H1 (cell line): ENCODE measurements around the gene LYZL4. TPM values are rescaled to one million over a fixed set of nuclear protein-coding genes. Genes with fewer than 3 reads are reported as not detected.

Source experiments
- CTCF ChIA-PET: fragments of 300-600 bp; sonication (Branson Sonifier 250); formaldehyde crosslinking; loops from one replicate; lab custom pipeline; 2021; ENCODE audit not compliant: partially characterized antibody; lab: Charles Lee
- POLR2A ChIA-PET: fragments of 300-600 bp; sonication (Branson Sonifier 250); formaldehyde crosslinking; loops from one replicate; lab custom pipeline; 2021; ENCODE audit warnings: inconsistent platforms; ENCODE audit not compliant: partially characterized antibody; lab: Charles Lee
- DNase-seq, 2 experiments: peaks; one replicate each; pipeline versions ENCODE4 v3.0.0 to v3.0.0-alpha.2; 2010 to 2022; ENCODE audit warnings: low spot score in 2 of 2, low read depth in 1 of 2, mixed read lengths in 1 of 2
- FAIRE-seq: peaks from 2 replicates; lab custom pipeline; 2011; peaks lifted over from hg19 to GRCh38; lab: Jason Lieb, UNC
- H2AFZ ChIP-seq: 2 replicates; pipeline ENCODE4 v1.8.1; 2012; ENCODE audit warnings: low read length, inconsistent platforms
- H2AK5ac ChIP-seq: 2 replicates; pipeline ENCODE4 v1.6.1; 2013; ENCODE audit warnings: low read depth, low read length
- H2BK120ac ChIP-seq: replicated peaks from 2 replicates; pipeline ENCODE3; 2013; ENCODE audit warnings: low read depth, low read length, inconsistent platforms
- H2BK12ac ChIP-seq: 2 replicates; pipeline ENCODE4 v1.6.1; 2013; ENCODE audit warnings: low read depth, low read length
- H2BK15ac ChIP-seq: 2 replicates; pipeline ENCODE4 v1.6.1; 2013; ENCODE audit warnings: low read length
- H2BK20ac ChIP-seq: 2 replicates; pipeline ENCODE4 v1.6.1; 2013; ENCODE audit warnings: low read length
- H2BK5ac ChIP-seq: 2 replicates; pipeline ENCODE4 v1.6.1; 2013; ENCODE audit warnings: low read depth, low read length
- H3K14ac ChIP-seq: 2 replicates; pipeline ENCODE4 v1.6.1; 2013; ENCODE audit warnings: inconsistent platforms; ENCODE audit not compliant: insufficient read length
- H3K18ac ChIP-seq: 2 replicates; pipeline ENCODE4 v1.6.1; 2013; ENCODE audit warnings: low read length; ENCODE audit errors: extremely low read depth
- H3K23ac ChIP-seq: 2 replicates; pipeline ENCODE4 v1.6.1; 2013; ENCODE audit warnings: inconsistent platforms; ENCODE audit not compliant: insufficient read length
- H3K23me2 ChIP-seq: 2 replicates; pipeline ENCODE4 v1.6.1; 2013; ENCODE audit warnings: low read depth, low read length
- H3K27ac ChIP-seq: 2 replicates; pipeline ENCODE4 v1.6.1; 2011; ENCODE audit warnings: low read depth, low read length, inconsistent platforms
- H3K27me3 ChIP-seq, 4 experiments: replicated peaks in 1 of 4; 1 replicate in 1 of 4; 2 replicates in 3 of 4; pipeline versions ENCODE4 v1.6.1 to v1.8.1; 2011 to 2013; ENCODE audit warnings: low read length in 3 of 4, mild to moderate bottlenecking in 3 of 4, inconsistent platforms in 2 of 4, mixed read lengths in 2 of 4, moderate library complexity in 1 of 4; ENCODE audit not compliant: control insufficient read depth in 3 of 4, insufficient read depth in 3 of 4; ENCODE audit errors: extremely low read depth in 1 of 4
- H3K36me3 ChIP-seq, 4 experiments: 2 replicates each; pipeline versions ENCODE4 v1.6.1 to v1.8.1; 2011 to 2013; ENCODE audit warnings: mild to moderate bottlenecking in 4 of 4, low read length in 3 of 4, moderate library complexity in 2 of 4, control low read depth in 1 of 4, inconsistent platforms in 1 of 4; ENCODE audit not compliant: insufficient read depth in 4 of 4, control insufficient read depth in 2 of 4
- H3K4ac ChIP-seq: replicated peaks from 2 replicates; pipeline ENCODE3; 2013; ENCODE audit warnings: low read length, low read depth, mixed read lengths, inconsistent platforms; ENCODE audit not compliant: insufficient read length
- H3K4me1 ChIP-seq, 4 experiments: replicated peaks in 1 of 4; 1 replicate in 1 of 4; 2 replicates in 3 of 4; pipeline versions ENCODE4 v1.6.1 to v1.8.1; 2011 to 2013; ENCODE audit warnings: low read length in 3 of 4, inconsistent platforms in 2 of 4, mixed read lengths in 1 of 4; ENCODE audit not compliant: insufficient read depth in 4 of 4, control insufficient read depth in 3 of 4
- H3K4me2 ChIP-seq, 2 experiments: 2 replicates each; pipeline versions ENCODE4 v1.6.1 to v1.8.1; 2011 to 2013; ENCODE audit warnings: low read depth in 2 of 2, low read length in 2 of 2, control low read depth in 1 of 2, inconsistent platforms in 1 of 2, mild to moderate bottlenecking in 1 of 2; ENCODE audit not compliant: insufficient read depth in 1 of 2
- H3K4me3 ChIP-seq, 4 experiments: fragments of 200-600, 300-600 bp in 1 of 4; sonication (generic), shearing (Covaris generic), sonication (Bioruptor Twin) in 1 of 4; 2 replicates each; pipeline versions ENCODE4 v1.5.1 to v1.8.1; 2011 to 2016; ENCODE audit warnings: low read length in 4 of 4, low read depth in 3 of 4, control low read depth in 2 of 4, inconsistent platforms in 2 of 4, mild to moderate bottlenecking in 2 of 4, mixed read lengths in 1 of 4, moderate library complexity in 1 of 4; ENCODE audit not compliant: insufficient read depth in 2 of 4; ENCODE audit errors: extremely low read depth in 1 of 4
- H3K56ac ChIP-seq: replicated peaks from 2 replicates; pipeline ENCODE3; 2013; ENCODE audit warnings: low read depth, mild to moderate bottlenecking, mixed read lengths, low read length, inconsistent platforms; ENCODE audit not compliant: insufficient read length
- H3K79me1 ChIP-seq: 2 replicates; pipeline ENCODE4 v1.6.1; 2013; ENCODE audit warnings: low read depth, low read length, control low read depth
- H3K79me2 ChIP-seq, 2 experiments: 2 replicates each; pipeline versions ENCODE4 v1.6.1 to v1.8.1; 2012 to 2013; ENCODE audit warnings: low read length in 2 of 2, mild to moderate bottlenecking in 2 of 2, inconsistent platforms in 1 of 2; ENCODE audit not compliant: insufficient read depth in 2 of 2, control insufficient read depth in 1 of 2
- H3K9ac ChIP-seq, 4 experiments: replicated peaks in 1 of 4; 1 replicate in 1 of 4; 2 replicates in 3 of 4; pipeline versions ENCODE4 v1.6.1 to v1.8.1; 2011 to 2013; ENCODE audit warnings: low read depth in 3 of 4, low read length in 3 of 4, control low read depth in 2 of 4, mild to moderate bottlenecking in 2 of 4, moderate library complexity in 2 of 4, inconsistent platforms in 1 of 4; ENCODE audit errors: extremely low read depth in 1 of 4
- H3K9me3 ChIP-seq, 2 experiments: 2 replicates each; pipeline versions ENCODE4 v1.6.1 to v1.8.1; 2012 to 2013; ENCODE audit warnings: mild to moderate bottlenecking in 2 of 2, moderate library complexity in 2 of 2, control low read depth in 1 of 2, inconsistent platforms in 1 of 2, low read depth in 1 of 2, low read length in 1 of 2, mixed read lengths in 1 of 2; ENCODE audit not compliant: insufficient read depth in 2 of 2
- H4K20me1 ChIP-seq, 2 experiments: replicated peaks in 1 of 2; 2 replicates each; pipeline versions ENCODE3 to v1.8.1; 2011 to 2013; ENCODE audit warnings: inconsistent platforms in 2 of 2, low read length in 2 of 2, mild to moderate bottlenecking in 1 of 2; ENCODE audit not compliant: insufficient read depth in 2 of 2, control insufficient read depth in 1 of 2
- H4K5ac ChIP-seq: 2 replicates; pipeline ENCODE4 v1.6.1; 2013; ENCODE audit warnings: low read length, low read depth, mixed read lengths, inconsistent platforms; ENCODE audit not compliant: insufficient read length
- H4K8ac ChIP-seq: 2 replicates; pipeline ENCODE4 v1.8.0; 2013; ENCODE audit warnings: mild to moderate bottlenecking, moderate library complexity, low read length, inconsistent platforms; ENCODE audit not compliant: insufficient read depth; ENCODE audit errors: extremely low read depth
- H4K91ac ChIP-seq: replicated peaks from 2 replicates; pipeline ENCODE3; 2013; ENCODE audit warnings: low read length, mixed read lengths, inconsistent platforms; ENCODE audit not compliant: insufficient read length
- ASH2L ChIP-seq: fragments of 200-600, 300-600 bp; sonication (generic); IDR thresholded peaks from one replicate; pipeline ENCODE4 v1.7.1; 2017; ENCODE audit warnings: low read length
- BCL11A ChIP-seq, 2 experiments: IDR thresholded peaks; one replicate each; pipeline ENCODE4 v1.6.1; 2011; ENCODE audit warnings: low read depth in 2 of 2, low read length in 2 of 2, mild to moderate bottlenecking in 2 of 2
- CBX8 ChIP-seq: fragments of 300-800, 300-1000 bp; sonication (generic); IDR thresholded peaks from 2 replicates; pipeline ENCODE4 v1.7.1; 2016; ENCODE audit warnings: low read depth, low read length, borderline replicate concordance
- CHD1 ChIP-seq: IDR thresholded peaks from 2 replicates; pipeline ENCODE4 v1.6.1; 2012; ENCODE audit warnings: low read depth, low read length, improper control_type of control experiment
- EGR1 ChIP-seq: IDR thresholded peaks from 2 replicates; pipeline ENCODE4 v1.6.1; 2011; ENCODE audit warnings: low read depth, low read length, borderline replicate concordance
- GTF2F1 ChIP-seq: IDR thresholded peaks from 2 replicates; pipeline ENCODE4 v1.6.1; 2012; ENCODE audit warnings: low read depth, low read length, improper control_type of control experiment, borderline replicate concordance
- KDM5A ChIP-seq: fragments of 200-600 bp; IDR thresholded peaks from 2 replicates; pipeline ENCODE4 v1.7.1; 2012; ENCODE audit warnings: mild to moderate bottlenecking, low read length, inconsistent platforms, mixed read lengths
- NANOG ChIP-seq: IDR thresholded peaks from 2 replicates; pipeline ENCODE4 v1.6.1; 2011; ENCODE audit warnings: low read length, low read depth, mild to moderate bottlenecking, inconsistent platforms; ENCODE audit not compliant: insufficient read depth, poor library complexity, severe bottlenecking
- PHF8 ChIP-seq: fragments of 200-600 bp; sonication (generic); conservative IDR thresholded peaks from 2 replicates; pipeline ENCODE4 v1.7.1; 2012; ENCODE audit warnings: low read depth, mild to moderate bottlenecking, inconsistent platforms, low read length, moderate library complexity
- POU5F1 ChIP-seq: IDR thresholded peaks from 2 replicates; pipeline ENCODE4 v1.6.1; 2011; ENCODE audit warnings: low read depth, mild to moderate bottlenecking, low read length, moderate library complexity
- RBBP5 ChIP-seq: IDR thresholded peaks from 2 replicates; pipeline ENCODE4 v1.7.1; 2012; ENCODE audit warnings: low read depth, mild to moderate bottlenecking, inconsistent platforms, low read length, moderate library complexity, borderline replicate concordance
- SAP30 ChIP-seq: fragments of 300-600 bp; sonication (generic); IDR thresholded peaks from 2 replicates; pipeline ENCODE4 v1.7.1; 2012; ENCODE audit warnings: low read length, moderate library complexity, mild to moderate bottlenecking, inconsistent platforms; ENCODE audit not compliant: insufficient read depth, insufficient replicate concordance
- SRF ChIP-seq: IDR thresholded peaks from 2 replicates; pipeline ENCODE4 v1.6.1; 2011; ENCODE audit warnings: mild to moderate bottlenecking, low read depth, low read length, moderate library complexity
- polyA plus RNA-seq, 7 experiments: library from polyadenylated mRNA; depleted of rRNA in 3 of 7; stranded (reverse) in 5 of 7; unstranded in 2 of 7; fragments of >200 nt in 5 of 7; fragments of 200-250 nt in 2 of 7; gene quantifications; 1 replicate in 5 of 7; 2 replicates in 1 of 7; 4 replicates in 1 of 7; pipeline versions ENCODE4 v1.2.1 to v1.2.3, GENCODE V29; 2011 to 2013; ENCODE audit warnings: missing spikeins in 2 of 7, mixed read lengths in 2 of 7
- total RNA-seq: library from RNA; stranded (reverse); fragmentation: NEBNext Ultra II Directional; extraction: Animal tissue kit (Norgen Biotek cat#: 25700); gene quantifications from 2 replicates; pipeline ENCODE4 v1.2.1, GENCODE V29; 2021

Gene LYZL4
- total and polyA plus RNA-seq, 2 of the 8 experiments (the other 6 are each of a cell fraction or from before 2014, with no cell fraction given): not detected

GRCh38 chr3:42355612-42356011 lies 54.8 kb downstream of the LYZL4 start:
- Histone ChIP-seq H2BK15ac (no peak overlapping the region), H3K9me3 (no peaks in the 10 kb centered on the region), H4K8ac (no peak overlapping the region), H3K4me1 (no peaks in the 10 kb centered on the region), H3K36me3 (no peaks in the 10 kb centered on the region), H2BK12ac (no peak overlapping the region), H4K91ac (no peak overlapping the region), H4K5ac (no peak overlapping the region), H3K14ac (no peak overlapping the region), H3K79me2 (no peaks in the 10 kb centered on the region), H3K23me2 (no peaks in the 10 kb centered on the region), H2BK120ac (no peak overlapping the region), H3K4me2 (no peak overlapping the region), H3K4me3 (no peak overlapping the region), H3K4ac (no peak overlapping the region), H4K20me1 (no peaks in the 10 kb centered on the region), H2BK20ac (no peak overlapping the region), H3K27me3 (no peaks in the 10 kb centered on the region), H2AFZ (no peak overlapping the region), H3K18ac (no peak overlapping the region), H2AK5ac (no peak overlapping the region), H3K56ac (no peak overlapping the region), H3K9ac (no peak overlapping the region), H3K27ac (no peak overlapping the region), H3K79me1 (no peaks in the 10 kb centered on the region), H2BK5ac (no peak overlapping the region), H3K23ac (no peak overlapping the region)
- ChIA-PET CTCF (interaction anchor here (0.6 to 1.9 kb wide), 5 partner anchors 10 to 787 kb away, joined by 3 to 8 read pairs (median 3); no protein-coding TSS in a partner anchor), POLR2A (no interaction called here)
- TF ChIP-seq GTF2F1 (no peak), EGR1 (no peak), CHD1 (no peak), ASH2L (no peak), SAP30 (no peak), NANOG (no peak), KDM5A (no peak), BCL11A (IDR thresholded peaks at IDR 0.05; ENCODE audit: low read depth in 2 of 2, low read length in 2 of 2) (no peak), CBX8 (no peak), POU5F1 (no peak), RBBP5 (no peak), SRF (no peak), PHF8 (no peak)
- no peak for DNase-seq
- no peak for FAIRE-seq
